ENCODE measurements around the gene HRCT1. TPM values are rescaled to one million over a fixed set of nuclear protein-coding genes. Genes with fewer than 3 reads are reported as not detected.
A peak's percentile ranks its signal among the peaks of the same experiment; 100 is the strongest.

Gene HRCT1
- total RNA-seq, 1 donor from 2014 or later = 0.87 TPM

DNA sequence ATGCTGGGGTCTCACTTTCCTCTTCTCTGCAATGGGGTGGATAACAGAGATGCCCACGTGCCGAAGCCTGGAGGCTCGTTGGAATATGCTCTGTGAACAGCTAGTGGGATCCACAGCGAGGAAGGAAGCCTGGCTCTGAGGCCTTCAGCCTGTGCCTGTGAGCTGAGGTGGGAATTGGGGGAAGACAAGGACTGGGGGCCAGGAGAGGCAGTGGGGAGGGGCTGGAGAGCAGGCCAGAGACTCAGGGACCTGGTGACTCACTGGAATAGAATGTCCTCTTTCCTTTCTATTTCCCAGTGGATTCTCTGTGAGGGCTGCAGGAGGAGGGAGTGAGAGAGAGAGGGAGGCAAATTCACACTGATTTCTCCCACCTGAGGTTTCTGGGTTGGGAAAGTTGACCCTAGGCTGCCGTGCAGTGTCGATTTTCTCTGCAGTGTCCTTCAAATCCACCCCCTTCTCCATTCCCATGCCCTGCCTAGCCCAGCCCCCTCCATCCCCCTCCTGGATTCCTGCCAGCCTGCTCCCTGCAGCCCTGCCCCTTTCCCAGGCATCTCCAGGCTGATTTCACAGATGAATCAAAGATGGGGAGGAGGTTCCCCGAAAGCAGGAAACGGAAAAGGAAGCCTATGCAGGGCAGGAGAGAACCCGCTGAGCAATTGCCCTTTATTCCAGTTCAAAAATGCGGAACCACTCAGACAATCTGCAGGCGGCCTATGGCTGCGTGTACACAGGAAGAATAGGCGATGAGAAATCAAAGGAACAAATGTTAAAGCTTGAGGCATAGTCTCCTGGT is 1.9 kb downstream of the HRCT1 start:
- H3K27ac Mint-ChIP-seq (ENCODE audit: unreplicated experiment) = peak overlapping the region; percentile 99

DNA sequence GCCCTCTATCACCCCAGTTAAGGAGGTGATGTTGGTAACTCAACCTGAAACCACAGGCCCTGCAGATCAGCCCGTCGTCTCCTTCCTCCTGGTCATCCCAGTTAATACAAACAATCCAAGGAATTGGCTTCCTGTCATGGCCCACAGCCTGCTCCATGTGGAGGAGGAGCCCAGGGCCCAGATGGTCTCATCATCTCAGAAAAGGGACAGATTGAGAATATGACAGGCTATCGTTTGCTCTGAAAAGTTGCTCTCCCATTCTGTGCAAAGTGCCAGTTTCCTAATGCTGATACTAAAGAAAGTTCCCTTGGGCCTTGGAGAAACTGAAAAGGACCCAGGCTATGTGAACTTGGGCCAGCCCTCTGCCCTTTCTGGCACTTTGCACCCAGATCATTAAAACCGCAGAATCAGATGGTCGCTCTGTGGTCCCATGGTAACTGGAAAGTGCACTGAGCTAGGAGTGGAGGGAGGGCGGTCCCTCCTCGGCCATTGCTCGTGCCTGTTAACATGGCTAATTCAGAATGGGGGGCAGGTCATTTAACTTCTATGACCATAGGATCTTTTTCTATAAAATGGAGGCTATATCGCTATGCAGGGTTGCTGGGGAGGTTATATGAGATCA is 2.6 kb downstream of the HRCT1 start:
- Mint-ChIP-seq H3K9me3 (ENCODE audit: unreplicated experiment) (no peaks in the 10 kb centered on the region), H3K27me3 (ENCODE audit: unreplicated experiment) (peaks cover 34% of the 10 kb centered on the region), H3K4me3 (ENCODE audit: unreplicated experiment) (peak overlapping the region; percentile 91), H3K36me3 (ENCODE audit: low read depth, unreplicated experiment) (peaks cover 10% of the 10 kb centered on the region), H3K4me1 (ENCODE audit: unreplicated experiment) (peaks cover 77% of the 10 kb centered on the region), H3K27ac (ENCODE audit: unreplicated experiment) (peak overlapping the region; percentile 99)
- DNase-seq (ENCODE audit: low spot score) = peak; percentile 15
- TF ChIP-seq, protein P1, sequence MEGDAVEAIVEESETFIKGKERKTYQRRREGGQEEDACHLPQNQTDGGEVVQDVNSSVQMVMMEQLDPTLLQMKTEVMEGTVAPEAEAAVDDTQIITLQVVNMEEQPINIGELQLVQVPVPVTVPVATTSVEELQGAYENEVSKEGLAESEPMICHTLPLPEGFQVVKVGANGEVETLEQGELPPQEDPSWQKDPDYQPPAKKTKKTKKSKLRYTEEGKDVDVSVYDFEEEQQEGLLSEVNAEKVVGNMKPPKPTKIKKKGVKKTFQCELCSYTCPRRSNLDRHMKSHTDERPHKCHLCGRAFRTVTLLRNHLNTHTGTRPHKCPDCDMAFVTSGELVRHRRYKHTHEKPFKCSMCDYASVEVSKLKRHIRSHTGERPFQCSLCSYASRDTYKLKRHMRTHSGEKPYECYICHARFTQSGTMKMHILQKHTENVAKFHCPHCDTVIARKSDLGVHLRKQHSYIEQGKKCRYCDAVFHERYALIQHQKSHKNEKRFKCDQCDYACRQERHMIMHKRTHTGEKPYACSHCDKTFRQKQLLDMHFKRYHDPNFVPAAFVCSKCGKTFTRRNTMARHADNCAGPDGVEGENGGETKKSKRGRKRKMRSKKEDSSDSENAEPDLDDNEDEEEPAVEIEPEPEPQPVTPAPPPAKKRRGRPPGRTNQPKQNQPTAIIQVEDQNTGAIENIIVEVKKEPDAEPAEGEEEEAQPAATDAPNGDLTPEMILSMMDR (IDR thresholded peaks at IDR 0.05; ENCODE audit: unreplicated experiment) = no peak

More for the DNA sequence above, 1.9 kb downstream of the HRCT1 start:
- peaks cover 10% of the 10 kb centered on the region for H3K36me3 Mint-ChIP-seq (ENCODE audit: low read depth, unreplicated experiment)
- peaks cover 81% of the 10 kb centered on the region for H3K4me1 Mint-ChIP-seq (ENCODE audit: unreplicated experiment)
- H3K27me3 Mint-ChIP-seq (ENCODE audit: unreplicated experiment) = peaks cover 34% of the 10 kb centered on the region
- peak overlapping the region; percentile 91 for H3K4me3 Mint-ChIP-seq (ENCODE audit: unreplicated experiment)
- TF ChIP-seq, protein P1 (IDR thresholded peaks at IDR 0.05; ENCODE audit: unreplicated experiment) = no peak
- DNase-seq (ENCODE audit: low spot score) = peak; percentile 77
- H3K9me3 Mint-ChIP-seq (ENCODE audit: unreplicated experiment) = no peaks in the 10 kb centered on the region

DNA sequence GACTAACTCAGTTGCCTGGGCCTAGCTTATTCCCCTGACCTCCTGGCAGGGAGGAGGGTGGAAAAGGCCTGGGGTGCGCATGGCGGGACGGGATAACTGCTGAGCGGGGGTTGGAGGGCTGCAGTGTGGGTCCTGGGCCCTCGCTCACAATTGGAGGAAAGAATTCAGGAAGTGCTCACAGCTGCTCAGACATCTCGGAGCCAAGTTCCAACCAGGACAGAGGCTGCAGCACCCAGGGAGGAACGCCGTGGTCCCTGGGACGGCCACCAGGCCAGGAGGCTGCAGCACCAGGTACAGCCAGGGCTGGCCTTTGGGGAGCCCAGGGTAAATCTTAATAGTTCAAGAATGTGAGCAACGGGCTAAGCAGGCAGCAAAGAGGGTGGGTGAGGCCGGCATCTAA is 3.3 kb downstream of the HRCT1 start, which contains the start of gene SPAAR:
TSS of gene SPAAR (plus strand) at position 217 of the 400 bp plus-strand sequence. CDS start 974 bp downstream, outside the sequence.
- DNase-seq (ENCODE audit: low spot score) = peak; percentile 51
- Mint-ChIP-seq H3K4me3 (ENCODE audit: unreplicated experiment) (peak within 1 kb of the TSS; percentile 91), H3K4me1 (ENCODE audit: unreplicated experiment) (peaks cover 70% of the 10 kb centered on the region), H3K9me3 (ENCODE audit: unreplicated experiment) (no peaks in the 10 kb centered on the region), H3K27me3 (ENCODE audit: unreplicated experiment) (peaks cover 34% of the 10 kb centered on the region), H3K36me3 (ENCODE audit: low read depth, unreplicated experiment) (peaks cover 10% of the 10 kb centered on the region), H3K27ac (ENCODE audit: unreplicated experiment) (peak within 1 kb of the TSS; percentile 99)
- TF ChIP-seq, protein P1 (IDR thresholded peaks at IDR 0.05; ENCODE audit: unreplicated experiment) = no peak

DNA sequence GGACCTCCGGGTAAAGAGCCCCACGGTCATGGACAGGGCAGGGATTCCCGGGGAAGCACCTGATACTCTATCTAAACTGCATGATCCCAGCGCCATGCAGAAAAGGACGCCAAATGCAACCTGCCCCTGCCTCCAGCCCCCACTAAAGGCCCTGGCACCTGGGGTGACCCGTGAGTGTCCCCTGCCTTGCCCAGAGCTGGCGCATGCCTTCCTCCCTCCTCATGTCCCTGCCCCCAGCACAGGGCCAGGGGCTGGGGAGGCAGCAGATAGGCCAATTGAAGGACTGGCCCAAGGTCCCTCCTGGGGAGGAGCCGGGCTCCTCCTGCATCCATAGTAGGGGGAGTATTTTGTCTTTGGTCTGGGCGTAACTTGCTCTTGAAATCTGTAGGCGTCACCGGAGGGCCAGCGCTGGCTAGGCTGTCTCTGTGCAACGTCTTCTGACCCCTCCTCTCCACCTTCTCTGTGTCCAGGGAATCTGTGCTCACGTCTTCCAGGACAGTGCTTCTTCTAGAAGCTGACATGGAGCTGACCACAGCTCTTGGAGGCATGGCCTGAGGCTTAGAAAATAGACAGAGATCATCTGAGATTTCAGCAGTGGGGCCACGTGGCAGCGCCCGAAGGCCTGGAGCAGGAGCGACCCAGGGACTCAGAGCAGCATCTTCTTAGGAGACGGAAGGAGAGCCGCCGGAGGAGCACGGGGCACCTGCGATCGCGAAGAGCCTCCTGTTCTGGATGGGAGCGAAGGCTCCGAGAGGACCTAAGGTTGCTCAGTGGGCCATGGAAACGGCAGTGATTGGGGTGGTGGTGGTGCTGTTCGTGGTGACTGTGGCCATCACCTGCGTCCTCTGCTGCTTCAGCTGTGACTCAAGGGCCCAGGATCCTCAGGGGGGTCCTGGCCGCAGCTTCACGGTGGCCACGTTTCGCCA is 3.9 kb downstream of the HRCT1 start:
- Mint-ChIP-seq H3K27ac (ENCODE audit: unreplicated experiment) (peak overlapping the region; percentile 99), H3K27me3 (ENCODE audit: unreplicated experiment) (peaks cover 37% of the 10 kb centered on the region), H3K36me3 (ENCODE audit: low read depth, unreplicated experiment) (peaks cover 10% of the 10 kb centered on the region), H3K4me3 (ENCODE audit: unreplicated experiment) (peak overlapping the region; percentile 91), H3K4me1 (ENCODE audit: unreplicated experiment) (peaks cover 64% of the 10 kb centered on the region), H3K9me3 (ENCODE audit: unreplicated experiment) (no peaks in the 10 kb centered on the region)
- DNase-seq (ENCODE audit: low spot score) = peak; percentile 11
- TF ChIP-seq, protein P1 (IDR thresholded peaks at IDR 0.05; ENCODE audit: unreplicated experiment) = no peak
